GM08714 (cell line): ENCODE measurements around the gene BASP1.
"Not testable (repeated sequence)": the region's sequence is repeated elsewhere in the genome, so short reads cannot be mapped to it uniquely, and the experiment has no call there.

Experiments used
- H3K4me3 ChIP-seq: fragments of 200-500 bp; sonication (Bioruptor generic); 2 replicates; pipeline ENCODE4 v1.5.1; 2014; ENCODE audit warnings: mild to moderate bottlenecking, low read length, inconsistent platforms
- ZNF274 ChIP-seq: IDR thresholded peaks from 2 replicates; pipeline ENCODE4 v1.6.1; 2012; ENCODE audit warnings: mild to moderate bottlenecking, low read depth, low read length

Gene BASP1

GRCh38 chr5:17292434-17293015 is 75.1 kb downstream of the BASP1 start:
- H3K4me3 ChIP-seq, result no peak overlapping the region
- TF ChIP-seq ZNF274, result no peak

- no peak overlapping the region for H3K4me3 ChIP-seq
- TF ChIP-seq ZNF274, result no peak
These were observed 77.3 kb downstream of the BASP1 start for GRCh38 chr5:17294639-17295311.

GRCh38 chr5:17295671-17296070 is 78.2 kb downstream of the BASP1 start:
- no peak for TF ChIP-seq ZNF274
- H3K4me3 ChIP-seq, result no peak overlapping the region

- no peak for TF ChIP-seq ZNF274
- H3K4me3 ChIP-seq, result no peak overlapping the region
These were observed 84.7 kb downstream of the BASP1 start for GRCh38 chr5:17302106-17302505.

- no peak overlapping the region for H3K4me3 ChIP-seq
- no peak for TF ChIP-seq ZNF274
These were observed 85.2 kb downstream of the BASP1 start for GRCh38 chr5:17302604-17303003.

- TF ChIP-seq ZNF274, result no peak
- no peak overlapping the region for H3K4me3 ChIP-seq
These were observed 86.9 kb downstream of the BASP1 start for GRCh38 chr5:17304282-17304681.

- no peak overlapping the region; the same call in 1 of the 2 replicates for H3K4me3 ChIP-seq
- TF ChIP-seq ZNF274, result no peak
These were observed 87.6 kb downstream of the BASP1 start for GRCh38 chr5:17305017-17305416.

GRCh38 chr5:17305964-17306725 is 88.7 kb downstream of the BASP1 start:
- TF ChIP-seq ZNF274, result no peak

GRCh38 chr5:17306726-17307091 is 89.3 kb downstream of the BASP1 start:
- TF ChIP-seq ZNF274, result no peak
- no peak overlapping the region for H3K4me3 ChIP-seq

More at GRCh38 chr5:17305964-17306725, 88.7 kb downstream of the BASP1 start:
- no peak overlapping the region for H3K4me3 ChIP-seq

- H3K4me3 ChIP-seq, result not testable (repeated sequence)
These were observed 90.0 kb downstream of the BASP1 start for GRCh38 chr5:17307440-17307839.

- no peak for TF ChIP-seq ZNF274
- no peak overlapping the region for H3K4me3 ChIP-seq
These were observed 91.1 kb downstream of the BASP1 start for GRCh38 chr5:17308326-17309065.

GRCh38 chr5:17309462-17309861 is 92.0 kb downstream of the BASP1 start:
- TF ChIP-seq ZNF274, result no peak
- H3K4me3 ChIP-seq, result no peak overlapping the region

- H3K4me3 ChIP-seq, result not testable (repeated sequence)
These were observed 93.1 kb downstream of the BASP1 start for GRCh38 chr5:17310502-17310901.

GRCh38 chr5:17311811-17312210 is 94.4 kb downstream of the BASP1 start:
- not testable (repeated sequence) for H3K4me3 ChIP-seq

GRCh38 chr5:17312358-17312757 is 94.9 kb downstream of the BASP1 start:
- no peak for TF ChIP-seq ZNF274
- no peak overlapping the region for H3K4me3 ChIP-seq
